ENCODE data around the gene IKZF2. TPM values are rescaled to one million over a fixed set of nuclear protein-coding genes. Genes with fewer than 3 reads are reported as not detected.

Gene IKZF2
- total RNA-seq, 2 experiments from 2014 or later: 20.0 to 45.1 TPM

- H4K20me1 ChIP-seq (ENCODE audit: insufficient read depth, low read length): no peaks in the 10 kb centered on the region
- no TSS peak for BruUV-seq (replicated peaks)
- no peak for DNase-seq (ENCODE audit: low spot score)
- H3K4me2 ChIP-seq (ENCODE audit: low read length): no peak overlapping the region
- no peak overlapping the region for H3K4me3 ChIP-seq (ENCODE audit: low read depth, low read length, poor library complexity, severe bottlenecking)
- peaks cover 26% of the 10 kb centered on the region for H3K36me3 ChIP-seq (ENCODE audit: insufficient read depth, low read length)
- H3K79me2 ChIP-seq (ENCODE audit: insufficient read depth, low read depth, low read length): no peaks in the 10 kb centered on the region
- ChIA-PET CTCF (ENCODE audit: unreplicated experiment) (no interaction called here), POLR2A (interaction anchor here (0.9 to 2.8 kb wide), 3 partner anchors 7 to 12 kb away, joined by 3 to 13 read pairs (median 4); no protein-coding TSS in a partner anchor)
- H3K4me1 ChIP-seq (ENCODE audit: insufficient read depth, low read length, poor library complexity, severe bottlenecking): no peaks in the 10 kb centered on the region
- no peak overlapping the region for H2AFZ ChIP-seq (ENCODE audit: low read length)
- intact Hi-C loops (cut with micrococcal nuclease; ENCODE audit: unreplicated experiment): no loop called here
- no peak overlapping the region for H3K27ac ChIP-seq (ENCODE audit: low read depth, low read length, poor library complexity, severe bottlenecking)
- H3K9me3 ChIP-seq (ENCODE audit: low read length): no peaks in the 10 kb centered on the region
- no peaks in the 10 kb centered on the region for H3K9me2 ChIP-seq (ENCODE audit: insufficient read depth, low read length)
- TF ChIP-seq, protein P1, sequence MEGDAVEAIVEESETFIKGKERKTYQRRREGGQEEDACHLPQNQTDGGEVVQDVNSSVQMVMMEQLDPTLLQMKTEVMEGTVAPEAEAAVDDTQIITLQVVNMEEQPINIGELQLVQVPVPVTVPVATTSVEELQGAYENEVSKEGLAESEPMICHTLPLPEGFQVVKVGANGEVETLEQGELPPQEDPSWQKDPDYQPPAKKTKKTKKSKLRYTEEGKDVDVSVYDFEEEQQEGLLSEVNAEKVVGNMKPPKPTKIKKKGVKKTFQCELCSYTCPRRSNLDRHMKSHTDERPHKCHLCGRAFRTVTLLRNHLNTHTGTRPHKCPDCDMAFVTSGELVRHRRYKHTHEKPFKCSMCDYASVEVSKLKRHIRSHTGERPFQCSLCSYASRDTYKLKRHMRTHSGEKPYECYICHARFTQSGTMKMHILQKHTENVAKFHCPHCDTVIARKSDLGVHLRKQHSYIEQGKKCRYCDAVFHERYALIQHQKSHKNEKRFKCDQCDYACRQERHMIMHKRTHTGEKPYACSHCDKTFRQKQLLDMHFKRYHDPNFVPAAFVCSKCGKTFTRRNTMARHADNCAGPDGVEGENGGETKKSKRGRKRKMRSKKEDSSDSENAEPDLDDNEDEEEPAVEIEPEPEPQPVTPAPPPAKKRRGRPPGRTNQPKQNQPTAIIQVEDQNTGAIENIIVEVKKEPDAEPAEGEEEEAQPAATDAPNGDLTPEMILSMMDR (conservative IDR thresholded peaks at IDR 0.05; ENCODE audit: low read length): no peak
- TF ChIP-seq EZH2phosphoT487 (IDR thresholded peaks at IDR 0.05; ENCODE audit: borderline replicate concordance, low read depth, low read length): no peak
Observed at GRCh38 chr2:213010106-213010779, 141.2 kb downstream of the IKZF2 start.

GRCh38 chr2:213007290-213007838, 144.0 kb downstream of the IKZF2 start:
- H3K4me3 ChIP-seq (ENCODE audit: low read depth, low read length, poor library complexity, severe bottlenecking): no peak overlapping the region
- intact Hi-C loops (cut with micrococcal nuclease; ENCODE audit: unreplicated experiment): no loop called here
- BruUV-seq (replicated peaks): no TSS peak
- no peaks in the 10 kb centered on the region for H4K20me1 ChIP-seq (ENCODE audit: insufficient read depth, low read length)
- H3K4me1 ChIP-seq (ENCODE audit: insufficient read depth, low read length, poor library complexity, severe bottlenecking): peaks cover 7% of the 10 kb centered on the region
- H3K4me2 ChIP-seq (ENCODE audit: low read length): no peak overlapping the region
- CTCF ChIA-PET (ENCODE audit: unreplicated experiment): no interaction called here
- H3K27ac ChIP-seq (ENCODE audit: low read depth, low read length, poor library complexity, severe bottlenecking): no peak overlapping the region
- no peak for DNase-seq (ENCODE audit: low spot score)
- H3K9me3 ChIP-seq (ENCODE audit: low read length): no peaks in the 10 kb centered on the region
- TF ChIP-seq, protein P1 (conservative IDR thresholded peaks at IDR 0.05; ENCODE audit: low read length): no peak
- no peak for TF ChIP-seq EZH2phosphoT487 (IDR thresholded peaks at IDR 0.05; ENCODE audit: borderline replicate concordance, low read depth, low read length)
- no peaks in the 10 kb centered on the region for H3K9me2 ChIP-seq (ENCODE audit: insufficient read depth, low read length)
- H3K79me2 ChIP-seq (ENCODE audit: insufficient read depth, low read depth, low read length): no peaks in the 10 kb centered on the region
- POLR2A ChIA-PET: interaction anchor here (0.7 to 1.1 kb wide), 2 partner anchors 12 to 89 kb away, joined by 3 to 4 read pairs; no protein-coding TSS in a partner anchor
- no peak overlapping the region for H2AFZ ChIP-seq (ENCODE audit: low read length)
- H3K36me3 ChIP-seq (ENCODE audit: insufficient read depth, low read length): peaks cover 26% of the 10 kb centered on the region

Measured in OCI-LY7 (cell line).